Uterus (tissue), 4 donors: ENCODE data around the gene CDC42EP2. TPM values are rescaled to one million over a fixed set of nuclear protein-coding genes. Genes with fewer than 3 reads are reported as not detected.
A peak's percentile ranks its signal among the peaks of the same experiment; 100 is the strongest.

ENCODE experiments used
- DNase-seq, 2 donors: peaks; one replicate each; pipeline ENCODE4 v3.0.0-alpha.2; 2019 to 2020
- H3K27ac ChIP-seq, 2 donors: fragments of 200-600 bp; sonication (generic); 1 replicate in 1 of 2; 2 replicates in 1 of 2; pipeline ENCODE4 v1.5.1; 2016 to 2018
- H3K27me3 ChIP-seq, 2 donors: fragments of 200-600 bp; sonication (generic); one replicate each; pipeline ENCODE4 v1.5.1; 2018 to 2019; ENCODE audit warnings: control low read depth in 1 of 2
- H3K36me3 ChIP-seq, 2 donors: fragments of 200-600 bp; sonication (generic); one replicate each; pipeline ENCODE4 v1.5.1; 2019; ENCODE audit warnings: control low read depth in 1 of 2
- H3K4me1 ChIP-seq, 2 donors: fragments of 200-600 bp; sonication (generic); one replicate each; pipeline ENCODE4 v1.5.1; 2018 to 2019; ENCODE audit warnings: control low read depth in 1 of 2
- H3K4me3 ChIP-seq, 2 donors: fragments of 200-600 bp; sonication (generic); 1 replicate in 1 of 2; 2 replicates in 1 of 2; pipeline ENCODE4 v1.5.1; 2018 to 2019; ENCODE audit warnings: mild to moderate bottlenecking in 1 of 2
- H3K9me3 ChIP-seq, 2 donors: fragments of 200-600 bp; sonication (generic); one replicate each; pipeline ENCODE4 v1.5.1; 2019; ENCODE audit warnings: control low read depth in 1 of 2
- CTCF ChIP-seq, 4 experiments: fragments of 200-600 bp in 2 of 4; fragments of 450-650 bp in 2 of 4; sonication (generic) in 2 of 4; IDR thresholded peaks; one replicate each; pipeline ENCODE4 v1.5.1; 2016 to 2019; ENCODE audit warnings: antibody characterized with exemption in 4 of 4, mild to moderate bottlenecking in 2 of 4, moderate library complexity in 1 of 4
- POLR2A ChIP-seq, 2 donors: fragments of 450-650 bp; IDR thresholded peaks; one replicate each; pipeline ENCODE4 v1.6.1; 2016; ENCODE audit warnings: antibody characterized with exemption in 2 of 2, mild to moderate bottlenecking in 1 of 2, moderate library complexity in 1 of 2
- intact Hi-C: fragments of 100-400 bp; cut with DNase I; formaldehyde crosslinking; loops from one replicate; pipeline ENCODE4 v1.15.1; 2023; ENCODE audit warnings: low total_unique reads
- total RNA-seq, 4 donors: library from RNA; depleted of rRNA in 3 of 4; stranded (reverse); fragments of >200 nt in 3 of 4; gene quantifications; one replicate each; pipeline versions ENCODE4 v1.1.0 to v1.2.4, GENCODE V29; 2014 to 2023
- donor health status: DM: yes; HTN: yes; CAD: no.

The CDC42EP2 gene
- total RNA-seq, 4 donors from 2014 or later: 9.7 to 65.3 (median 33.2) TPM

DNA sequence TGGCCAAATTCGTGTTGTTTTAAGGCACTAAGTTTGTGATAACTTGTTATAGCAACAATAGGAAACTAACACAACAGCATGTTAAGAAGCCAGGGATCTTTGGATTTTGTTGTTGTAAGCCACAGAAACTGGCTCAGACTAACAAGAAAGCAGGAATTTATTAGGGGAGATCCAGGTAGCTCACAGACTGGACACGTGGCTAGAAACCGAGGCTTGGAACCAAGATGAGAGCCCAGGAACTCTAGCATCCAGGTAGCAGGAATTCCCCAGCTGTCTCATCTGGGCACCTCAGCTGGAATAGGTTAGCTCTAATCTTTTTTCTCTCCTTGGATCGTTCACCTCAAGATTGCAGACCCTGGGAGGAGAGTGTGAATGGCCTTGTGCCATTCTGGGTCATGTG, 28.0 kb upstream of the CDC42EP2 start:
- intact Hi-C loops: no loop called here
- no peak overlapping the region for H3K27ac ChIP-seq
- H3K4me3 ChIP-seq: no peak overlapping the region
- no peak for DNase-seq
- TF ChIP-seq CTCF (IDR thresholded peaks at IDR 0.05) (no peak), POLR2A (IDR thresholded peaks at IDR 0.05) (no peak)
- H3K4me1 ChIP-seq: peaks cover 8 to 10% of the 10 kb centered on the region in 2 donors
- no peaks in the 10 kb centered on the region for H3K27me3 ChIP-seq
- no peaks in the 10 kb centered on the region for H3K36me3 ChIP-seq
- H3K9me3 ChIP-seq: no peaks in the 10 kb centered on the region

- H3K4me3 ChIP-seq: no peak overlapping the region
- DNase-seq: no peak
- H3K9me3 ChIP-seq: no peaks in the 10 kb centered on the region
- H3K27ac ChIP-seq: no peak overlapping the region
- no peaks in the 10 kb centered on the region for H3K27me3 ChIP-seq
- H3K4me1 ChIP-seq: peaks cover 10 to 11% of the 10 kb centered on the region in 2 donors
- no peaks in the 10 kb centered on the region for H3K36me3 ChIP-seq
- intact Hi-C loops: no loop called here
- TF ChIP-seq POLR2A (IDR thresholded peaks at IDR 0.05): no peak
- no peak for TF ChIP-seq CTCF (IDR thresholded peaks at IDR 0.05)
Measured at GRCh38 chr11:65287601-65288000, 27.1 kb upstream of the CDC42EP2 start.

GRCh38 chr11:65288706-65289536, 25.7 kb upstream of the CDC42EP2 start:
- no peaks in the 10 kb centered on the region for H3K9me3 ChIP-seq
- DNase-seq: no peak
- TF ChIP-seq CTCF (IDR thresholded peaks at IDR 0.05): no peak
- no peak for TF ChIP-seq POLR2A (IDR thresholded peaks at IDR 0.05)
- intact Hi-C loops: no loop called here
- no peak overlapping the region for H3K4me3 ChIP-seq
- peak overlapping the region; percentile 91 to 95 for H3K27ac ChIP-seq
- H3K27me3 ChIP-seq: no peaks in the 10 kb centered on the region
- no peaks in the 10 kb centered on the region for H3K36me3 ChIP-seq
- peaks cover 17 to 21% of the 10 kb centered on the region in 2 donors for H3K4me1 ChIP-seq

DNA sequence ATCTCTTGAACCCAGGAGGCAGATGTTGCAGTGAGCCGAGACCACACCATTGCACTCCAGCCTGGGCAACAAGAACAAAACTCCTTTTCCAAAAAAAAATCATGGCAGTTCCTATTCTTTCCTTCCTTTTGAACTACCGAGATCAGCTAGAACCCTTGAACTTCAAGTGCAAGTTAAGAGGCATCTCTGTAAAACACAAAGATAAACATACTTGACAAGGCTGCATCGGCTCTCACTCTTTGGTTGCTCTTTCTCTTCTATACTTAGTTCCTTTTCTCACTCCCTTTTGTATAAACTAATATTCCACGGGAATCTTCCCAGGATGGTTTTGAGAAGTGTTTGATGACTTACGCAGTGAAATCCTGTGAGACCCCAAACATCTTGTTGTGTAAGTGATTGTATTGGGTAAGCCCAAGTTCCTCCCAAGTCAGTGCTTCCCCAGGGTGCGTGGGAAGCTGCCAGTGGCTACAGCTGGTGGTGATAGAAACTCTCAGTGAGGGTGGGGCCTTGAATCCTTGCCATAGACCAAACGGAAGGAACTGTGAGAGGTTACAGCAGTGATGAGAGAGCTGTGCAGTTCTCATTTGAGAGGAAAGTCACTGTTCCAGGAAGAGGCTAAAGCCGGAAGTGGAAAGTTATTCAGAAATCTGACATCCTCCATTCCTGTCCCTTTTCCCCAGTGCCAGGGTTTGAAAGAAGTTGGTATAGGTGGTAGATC, 24.1 kb upstream of the CDC42EP2 start:
- peak overlapping the region; percentile 91 to 95 for H3K27ac ChIP-seq
- intact Hi-C loops: no loop called here
- H3K4me1 ChIP-seq: peaks cover 28 to 32% of the 10 kb centered on the region in 2 donors

More for the DNA sequence above, 24.1 kb upstream of the CDC42EP2 start:
- Histone ChIP-seq H3K27me3 (no peaks in the 10 kb centered on the region), H3K9me3 (no peaks in the 10 kb centered on the region), H3K36me3 (no peaks in the 10 kb centered on the region), H3K4me3 (no peak overlapping the region)
- TF ChIP-seq POLR2A (IDR thresholded peaks at IDR 0.05) (peak in 1 of 2 donors; percentile 12), CTCF (IDR thresholded peaks at IDR 0.05) (no peak)
- DNase-seq: peak; percentile 94 to 97
